A549 treated with AZD9567 at 1 μM for 4 hours (cell line): ENCODE data around the gene MLLT11. TPM values are rescaled to one million over a fixed set of nuclear protein-coding genes. Genes with fewer than 3 reads are reported as not detected.

Source experiments
- total RNA-seq: library from RNA; stranded (reverse); fragments of 200-300 nt; extraction: Qiagen RNA extraction; gene quantifications from 5 replicates; pipeline ENCODE4 v1.2.3, GENCODE V29; 2022; ENCODE audit not compliant: insufficient read depth

Gene MLLT11
- total RNA-seq, result 10.9 to 14.5 TPM (median 13.4 TPM) in 5 replicates

DNA sequence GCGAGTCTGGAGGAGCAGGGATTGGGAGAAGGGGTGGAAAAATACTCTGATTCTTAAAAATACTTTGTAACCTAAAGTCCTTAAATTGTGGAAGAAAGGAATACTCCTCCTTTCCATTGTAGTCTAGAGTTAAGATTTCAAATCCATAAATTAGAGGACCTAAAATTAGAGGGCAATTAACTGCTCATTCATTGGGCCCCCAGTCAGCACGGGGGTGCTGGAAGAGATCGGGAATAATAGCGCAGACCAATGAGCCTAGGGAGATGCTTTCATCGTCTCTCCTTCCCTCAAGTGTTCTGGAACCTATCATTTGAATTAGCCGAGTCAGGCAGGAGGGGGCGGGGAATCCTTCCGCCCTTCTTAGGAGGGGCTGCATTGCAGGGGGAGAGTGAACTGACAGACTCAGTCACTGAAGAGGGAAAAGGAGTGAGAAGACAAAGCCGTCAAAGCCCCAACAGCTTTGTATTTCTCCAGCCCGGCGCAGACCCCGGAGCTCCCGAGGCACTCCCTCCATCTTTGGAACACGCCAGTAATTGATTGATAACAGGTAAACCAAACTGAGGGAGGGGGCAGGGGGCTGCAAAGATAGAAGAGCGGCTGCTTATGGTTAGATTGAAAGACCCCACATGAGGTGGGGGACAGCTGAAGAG, at the start of gene MLLT11:
TSS of gene MLLT11 (plus strand) at position 391 of the 650 bp plus-strand sequence. CDS start 6,828 bp downstream, outside the sequence.

DNA sequence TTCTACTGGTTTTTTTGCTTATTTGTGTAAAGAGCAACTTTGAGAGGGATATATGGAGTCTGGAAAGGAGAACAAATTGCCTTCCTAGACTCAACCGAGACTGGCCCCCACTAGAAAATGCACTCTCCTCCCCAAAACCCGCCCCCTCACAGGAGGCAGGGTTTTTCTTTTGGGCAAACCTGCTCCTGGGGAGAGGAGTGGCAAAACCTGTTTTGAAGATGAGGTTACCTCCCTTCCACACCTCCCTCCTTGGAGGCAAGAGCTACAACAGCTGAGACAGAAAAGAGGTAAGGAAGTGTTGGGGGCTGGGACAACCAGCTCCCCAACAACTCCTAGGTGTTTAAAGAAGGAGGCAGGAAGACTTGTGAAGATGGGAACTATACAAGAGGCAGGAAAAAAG, 23.8 kb upstream of the MLLT11 start, which contains the start of gene BNIPL:
TSS of gene BNIPL (plus strand) at position 231 of the 400 bp plus-strand sequence. CDS start at position 371, 140 bp downstream.

GRCh38 chr1:151047591-151047924, 12.6 kb upstream of the MLLT11 start, which contains the start of gene C1orf56:
Gene C1orf56, plus strand, starts transcription at chr1:151047751. Its CDS starts 97 bp downstream, at chr1:151047848.

DNA sequence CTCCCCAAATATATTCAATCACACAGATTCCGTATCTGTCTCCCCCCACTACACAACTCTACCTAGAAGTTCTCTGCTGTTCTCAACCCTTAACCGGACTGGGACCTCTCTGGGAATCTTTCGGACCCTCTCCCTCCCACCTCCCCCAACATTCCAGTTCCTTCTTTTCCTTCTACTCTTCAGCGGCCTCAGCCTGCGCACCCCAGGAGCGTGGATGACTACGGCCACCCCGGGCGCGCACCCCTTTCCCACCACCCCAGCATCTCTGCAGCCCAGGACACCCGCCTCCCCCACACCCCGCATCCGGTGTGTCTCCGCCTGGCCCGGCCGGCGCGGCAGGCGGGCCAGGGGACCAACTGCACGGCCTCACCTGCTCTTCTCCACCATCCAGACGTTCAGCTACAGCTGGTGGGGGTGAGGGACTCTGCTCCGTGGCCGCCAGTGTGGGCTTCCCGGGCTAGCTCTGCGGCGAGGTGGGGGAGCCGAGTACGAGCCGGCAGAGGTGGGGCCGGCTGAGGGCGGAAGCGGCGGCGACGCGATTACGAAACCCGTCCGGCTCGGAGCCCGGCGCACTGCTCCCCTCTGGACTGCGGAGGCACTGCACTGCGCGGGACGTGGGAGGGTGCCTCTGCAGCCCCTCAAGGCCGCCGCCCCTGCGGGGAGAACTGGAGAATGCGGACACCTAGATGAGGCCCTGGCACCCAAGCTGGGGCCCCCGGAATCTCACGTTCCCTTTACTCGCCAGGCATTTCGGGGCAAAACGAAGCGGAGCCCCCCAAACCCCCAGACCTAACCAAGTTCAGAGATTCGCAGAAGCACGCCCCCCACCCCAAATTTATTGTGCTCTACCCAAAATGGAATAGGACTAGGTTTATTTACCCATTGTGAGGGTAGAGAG, 839 bp upstream of the MLLT11 start, which contains the start of gene CDC42SE1:
TSS of gene CDC42SE1 (minus strand) at position 514 of the 898 bp plus-strand sequence. CDS start 3,892 bp downstream, outside the sequence.

GRCh38 chr1:151070474-151071276, 10.5 kb downstream of the MLLT11 start, which contains the start of gene GABPB2:
Gene GABPB2, plus strand, starts transcription at chr1:151070761. Its CDS starts 17,429 bp downstream, at chr1:151088190.

Other genes with a start within 250 kb of the MLLT11 start
- 9.5 to 14.0 TPM (median 13.0 TPM) in 5 replicates for gene ARNT, start 183.8 kb upstream of the MLLT11 start, total RNA-seq
- not detected in 5 replicates for gene CTXND2, start 173.3 kb upstream of the MLLT11 start, total RNA-seq
- 12.7 to 23.5 TPM (median 20.2 TPM) in 5 replicates for gene SETDB1, start 134.0 kb upstream of the MLLT11 start, total RNA-seq
- gene CERS2, start 85.6 kb upstream of the MLLT11 start, total RNA-seq, result 226 to 237 TPM (median 232 TPM) in 5 replicates
- 0.77 to 1.2 TPM (median 0.81 TPM) in 4 of 5 replicates, not detected in the other for gene ANXA9, start 78.1 kb upstream of the MLLT11 start, total RNA-seq
- 2.3 to 3.6 TPM (median 2.9 TPM) in 5 replicates for gene MINDY1, start 53.5 kb upstream of the MLLT11 start, total RNA-seq
- 11.1 to 15.2 TPM (median 14.6 TPM) in 5 replicates for gene PRUNE1, start 51.9 kb upstream of the MLLT11 start, total RNA-seq
- 0.03 to 0.28 TPM (median 0.12 TPM) in 4 of 5 replicates, not detected in the other for gene BNIPL, start 23.8 kb upstream of the MLLT11 start, total RNA-seq
- 4.1 to 8.4 TPM (median 6.6 TPM) in 5 replicates for gene C1orf56, start 12.6 kb upstream of the MLLT11 start, total RNA-seq
- 72.3 to 96.4 TPM (median 74.4 TPM) in 5 replicates for gene CDC42SE1, start 775 bp upstream of the MLLT11 start, total RNA-seq
- gene GABPB2, start 10.4 kb downstream of the MLLT11 start, total RNA-seq, result 2.9 to 3.5 TPM (median 3.1 TPM) in 5 replicates
- 1.7 to 2.2 TPM (median 1.9 TPM) in 4 of 5 replicates, not detected in the other for gene SEMA6C, start 86.2 kb downstream of the MLLT11 start, total RNA-seq
- not detected in 5 replicates for gene TNFAIP8L2, start 96.3 kb downstream of the MLLT11 start, total RNA-seq
- 5.0 to 8.2 TPM (median 5.4 TPM) in 5 replicates for gene LYSMD1, start 105.5 kb downstream of the MLLT11 start, total RNA-seq
- gene SCNM1, start 105.7 kb downstream of the MLLT11 start, total RNA-seq, result 47.1 to 48.4 TPM (median 47.7 TPM) in 5 replicates
- gene TMOD4, start 115.6 kb downstream of the MLLT11 start, total RNA-seq, result 0.21 to 0.34 TPM (median 0.23 TPM) in 4 of 5 replicates, not detected in the other
- gene VPS72, start 129.8 kb downstream of the MLLT11 start, total RNA-seq, result 41.8 to 48.0 TPM (median 42.8 TPM) in 5 replicates
- gene PIP5K1A, start 138.2 kb downstream of the MLLT11 start, total RNA-seq, result 45.2 to 70.0 TPM (median 47.0 TPM) in 5 replicates
- 184 to 202 TPM (median 199 TPM) in 5 replicates for gene PSMD4, start 194.3 kb downstream of the MLLT11 start, total RNA-seq
- 13.5 to 17.1 TPM (median 14.8 TPM) in 5 replicates for gene ZNF687, start 221.9 kb downstream of the MLLT11 start, total RNA-seq